ENCODE measurements around the gene IFITM5. TPM values are rescaled to one million over a fixed set of nuclear protein-coding genes. Genes with fewer than 3 reads are reported as not detected.
"Not testable (repeated sequence)": the region's sequence is repeated elsewhere in the genome, so short reads cannot be mapped to it uniquely, and the experiment has no call there.

IFITM5 gene
- total and polyA plus RNA-seq, 7 donors, result not detected

DNA sequence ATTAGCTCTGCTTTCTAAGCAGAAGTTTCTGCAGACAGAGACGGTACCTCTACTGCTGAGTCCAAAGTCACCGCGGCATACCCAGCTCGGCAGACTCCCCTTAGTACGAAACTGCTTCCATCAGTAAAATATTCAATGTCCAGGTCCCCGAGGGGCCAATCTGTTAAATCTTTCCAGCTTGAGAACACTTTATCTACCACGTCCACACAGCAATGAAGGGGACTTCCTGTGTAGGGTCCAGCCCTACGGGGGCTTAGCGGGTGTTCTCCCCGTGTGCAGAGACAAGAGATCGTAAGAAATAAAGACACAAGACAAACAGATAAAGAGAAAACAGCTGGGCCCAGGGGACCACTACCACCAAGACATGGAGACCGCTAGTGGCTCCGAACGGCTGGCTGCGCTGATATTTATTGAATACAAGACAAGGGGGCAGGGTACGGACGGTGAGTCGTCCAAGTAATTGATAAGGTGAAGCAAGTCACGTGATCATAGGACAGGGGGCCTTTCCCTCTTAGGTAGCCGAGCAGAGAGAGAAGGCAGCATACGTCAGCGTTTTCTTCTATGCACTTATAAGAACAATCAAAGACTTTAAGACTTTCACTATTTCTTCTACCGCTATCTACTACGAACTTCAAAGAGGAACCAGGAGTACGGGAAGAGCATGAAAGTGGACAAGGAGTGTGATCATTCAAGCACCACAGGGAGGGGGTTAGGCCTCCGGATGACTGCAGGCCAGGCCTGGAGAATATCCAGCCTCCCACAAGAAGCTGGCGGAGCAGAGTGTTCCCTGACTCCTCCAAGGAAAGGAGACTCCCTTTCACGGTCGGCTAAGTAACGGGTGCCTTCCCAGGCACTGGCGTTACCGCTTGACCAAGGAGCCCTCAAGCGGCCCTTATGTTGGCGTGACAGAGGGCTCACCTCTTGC is 25.5 kb upstream of the IFITM5 start:
- Histone ChIP-seq H3K27ac (peak overlapping the region; percentile 87 to 95 (median 90)), H3K4me1 (peaks cover 0 to 58% (median 41%) of the 10 kb centered on the region in 4 donors), H3K4me3 (peak overlapping the region in 1 of 4 donors; percentile 15)
- H3K36me3 ChIP-seq; H3K9me3 ChIP-seq; intact Hi-C loops (cut with DNase I); H3K27me3 ChIP-seq: not testable (repeated sequence)
- peak; percentile 93 for DNase-seq
- TF ChIP-seq POLR2AphosphoS5 (IDR thresholded peaks at IDR 0.05), result peak in 2 of 4 donors; percentile 9 to 71
- 70 to 71% methylated on average over 28 to 30 of the region's 34 CpGs for WGBS, 2 donors

DNA sequence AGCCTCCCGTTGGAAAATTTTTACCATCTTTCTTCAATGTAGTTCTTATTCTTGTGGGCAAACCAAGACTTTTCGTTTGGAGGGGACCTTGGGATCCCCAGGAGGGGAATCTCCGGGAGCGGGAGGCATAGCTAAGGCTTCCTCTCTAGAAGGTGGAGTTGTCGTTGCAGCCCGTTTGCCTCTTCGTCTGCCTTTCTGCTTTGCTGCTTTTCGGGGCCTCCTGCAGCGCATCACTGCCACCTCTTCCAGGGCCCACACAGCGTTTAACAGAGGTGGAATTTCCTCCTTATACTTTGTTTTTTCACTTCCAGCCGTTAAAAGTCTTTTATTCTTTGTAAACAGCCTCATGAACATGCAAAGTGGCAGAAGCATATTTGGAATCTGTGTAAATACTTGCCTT is 24.8 kb upstream of the IFITM5 start:
- Histone ChIP-seq H3K27ac (peak overlapping the region; percentile 87 to 95 (median 90)), H3K4me1 (peaks cover 0 to 58% (median 41%) of the 10 kb centered on the region in 4 donors), H3K36me3 (no peaks in the 10 kb centered on the region), H3K27me3 (no peaks in the 10 kb centered on the region), H3K9me3 (no peaks in the 10 kb centered on the region), H3K4me3 (peak overlapping the region in 1 of 4 donors; percentile 15)
- intact Hi-C loops (cut with DNase I), result no loop called here
- peak; percentile 63 for DNase-seq
- 70 to 72% methylated on average over 11 of the region's 11 CpGs for WGBS, 2 donors
- TF ChIP-seq EP300 (IDR thresholded peaks at IDR 0.05), result no peak
- TF ChIP-seq POLR2AphosphoS5 (IDR thresholded peaks at IDR 0.05), result no peak

DNA sequence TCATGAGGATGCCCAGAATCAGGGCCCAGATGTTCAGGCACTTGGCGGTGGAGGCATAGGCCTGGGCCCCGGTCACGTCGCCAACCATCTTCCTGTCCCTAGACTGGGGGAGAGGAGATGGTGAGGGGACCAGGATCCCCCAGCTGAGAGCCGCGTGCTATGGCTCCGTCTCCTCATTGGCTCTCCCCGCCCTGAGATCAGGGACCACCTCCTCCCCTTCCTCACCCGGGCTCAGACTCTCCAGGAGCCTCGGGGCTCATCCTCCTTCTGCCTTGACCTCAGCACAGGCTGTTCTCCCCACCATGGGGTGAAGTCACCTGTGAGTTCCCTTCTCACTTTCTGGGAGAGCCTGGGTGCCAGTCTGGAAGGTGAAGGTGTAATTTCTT is 20.6 kb upstream of the IFITM5 start:
- intact Hi-C loops (cut with DNase I); H3K9me3 ChIP-seq; H3K36me3 ChIP-seq: not testable (repeated sequence)
- Histone ChIP-seq H3K4me1 (peaks cover 0 to 43% (median 23%) of the 10 kb centered on the region in 4 donors), H3K4me3 (peak overlapping the region; percentile 74 to 96 (median 92)), H3K27ac (peak overlapping the region; percentile 98 to 100 (median 100)), H3K27me3 (peaks cover 5 to 19% (median 11%) of the 10 kb centered on the region in 3 donors)
- WGBS, 2 donors, result 10 to 29% methylated on average over 10 of the region's 10 CpGs
- peak; percentile 55 for DNase-seq

DNA sequence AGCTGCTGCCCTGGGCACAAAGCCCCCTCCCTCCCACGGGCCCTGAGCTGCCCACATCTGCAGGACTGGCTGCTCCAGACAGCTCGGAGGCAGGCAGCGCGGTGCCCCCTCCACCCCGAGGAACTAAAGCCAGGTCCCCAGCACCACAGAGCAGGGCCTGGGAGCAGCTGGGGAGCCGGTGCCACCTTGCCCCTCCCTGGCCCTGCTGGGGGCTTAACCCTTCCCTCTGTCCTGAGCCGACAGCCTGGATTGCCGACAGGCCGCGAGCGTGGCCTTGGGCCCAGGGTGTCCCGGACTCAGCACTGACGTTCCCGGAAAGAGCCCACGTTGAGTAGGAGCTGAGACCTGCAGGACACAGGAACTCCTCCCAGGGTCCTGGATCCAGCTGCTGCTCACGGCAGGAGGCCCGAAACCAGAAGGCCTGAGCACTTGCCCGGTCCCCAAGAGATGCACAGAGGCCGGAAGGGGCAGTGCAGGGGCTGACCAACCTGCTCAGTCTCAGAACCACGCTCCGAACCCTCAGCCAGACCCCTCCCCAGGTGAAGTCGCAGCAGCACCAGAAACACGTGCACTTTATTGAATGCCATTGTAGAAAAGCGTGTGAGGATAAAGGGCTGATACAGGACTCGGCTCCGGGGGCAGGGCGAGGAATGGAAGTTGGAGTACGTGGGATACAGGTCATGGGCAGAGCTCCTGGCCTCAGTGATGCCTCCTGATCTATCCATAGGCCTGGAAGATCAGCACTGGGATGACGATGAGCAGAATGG is 20.0 kb upstream of the IFITM5 start:
- H3K36me3 ChIP-seq; H3K9me3 ChIP-seq; intact Hi-C loops (cut with DNase I): not testable (repeated sequence)
- Histone ChIP-seq H3K4me1 (peaks cover 0 to 38% (median 17%) of the 10 kb centered on the region in 4 donors), H3K27me3 (peaks cover 5 to 19% (median 11%) of the 10 kb centered on the region in 3 donors), H3K27ac (peak overlapping the region; percentile 98 to 100 (median 100)), H3K4me3 (peak overlapping the region; percentile 74 to 96 (median 92))
- DNase-seq, result peak; percentile 74
- TF ChIP-seq, protein P1, sequence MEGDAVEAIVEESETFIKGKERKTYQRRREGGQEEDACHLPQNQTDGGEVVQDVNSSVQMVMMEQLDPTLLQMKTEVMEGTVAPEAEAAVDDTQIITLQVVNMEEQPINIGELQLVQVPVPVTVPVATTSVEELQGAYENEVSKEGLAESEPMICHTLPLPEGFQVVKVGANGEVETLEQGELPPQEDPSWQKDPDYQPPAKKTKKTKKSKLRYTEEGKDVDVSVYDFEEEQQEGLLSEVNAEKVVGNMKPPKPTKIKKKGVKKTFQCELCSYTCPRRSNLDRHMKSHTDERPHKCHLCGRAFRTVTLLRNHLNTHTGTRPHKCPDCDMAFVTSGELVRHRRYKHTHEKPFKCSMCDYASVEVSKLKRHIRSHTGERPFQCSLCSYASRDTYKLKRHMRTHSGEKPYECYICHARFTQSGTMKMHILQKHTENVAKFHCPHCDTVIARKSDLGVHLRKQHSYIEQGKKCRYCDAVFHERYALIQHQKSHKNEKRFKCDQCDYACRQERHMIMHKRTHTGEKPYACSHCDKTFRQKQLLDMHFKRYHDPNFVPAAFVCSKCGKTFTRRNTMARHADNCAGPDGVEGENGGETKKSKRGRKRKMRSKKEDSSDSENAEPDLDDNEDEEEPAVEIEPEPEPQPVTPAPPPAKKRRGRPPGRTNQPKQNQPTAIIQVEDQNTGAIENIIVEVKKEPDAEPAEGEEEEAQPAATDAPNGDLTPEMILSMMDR (IDR thresholded peaks at IDR 0.05), result peak in 2 of 4 experiments; percentile 8 to 19
- peak in 2 of 4 donors; percentile 20 to 46 for TF ChIP-seq POLR2AphosphoS5 (IDR thresholded peaks at IDR 0.05)
- 15 to 22% methylated on average over 20 of the region's 29 CpGs for WGBS, 2 donors

DNA sequence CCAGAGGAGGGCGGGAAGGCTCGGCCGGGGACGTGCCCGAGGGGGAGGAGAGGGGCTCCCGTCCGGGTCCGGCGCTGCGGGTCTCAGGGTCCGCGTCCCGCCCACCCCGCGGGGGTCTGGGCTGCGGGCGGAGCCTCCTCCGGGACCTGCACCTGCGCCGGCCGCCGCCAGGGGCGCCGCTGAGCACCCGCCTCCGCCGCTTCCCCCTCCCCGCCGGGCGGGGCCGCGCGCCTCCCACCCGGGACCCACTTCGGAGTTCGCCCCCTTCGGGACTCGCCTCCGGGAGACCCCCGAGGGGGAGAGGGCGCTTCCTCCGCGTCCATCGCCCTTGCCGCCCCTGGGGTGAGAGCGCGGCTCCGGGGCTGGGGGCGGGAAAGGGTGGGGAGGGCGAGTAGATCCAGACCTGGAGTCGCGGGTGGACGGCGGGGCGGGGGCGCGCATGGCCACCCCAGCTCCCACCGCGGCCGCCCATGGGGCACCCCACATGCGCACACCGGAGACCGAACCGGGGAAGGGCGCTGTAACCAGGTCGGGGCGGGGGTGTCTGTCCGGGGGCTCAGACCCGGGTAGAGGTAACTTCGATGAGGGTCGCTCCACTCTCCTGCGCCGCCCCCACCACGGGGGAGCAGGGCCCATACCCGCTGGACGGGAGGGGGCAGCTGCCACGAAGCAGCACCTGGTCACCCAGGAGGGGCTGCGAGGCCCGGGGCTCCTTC is 19.2 kb upstream of the IFITM5 start:
- 2 to 3% methylated on average over 16 of the region's 79 CpGs for WGBS, 2 donors
- intact Hi-C loops (cut with DNase I), result not testable (repeated sequence)

DNA sequence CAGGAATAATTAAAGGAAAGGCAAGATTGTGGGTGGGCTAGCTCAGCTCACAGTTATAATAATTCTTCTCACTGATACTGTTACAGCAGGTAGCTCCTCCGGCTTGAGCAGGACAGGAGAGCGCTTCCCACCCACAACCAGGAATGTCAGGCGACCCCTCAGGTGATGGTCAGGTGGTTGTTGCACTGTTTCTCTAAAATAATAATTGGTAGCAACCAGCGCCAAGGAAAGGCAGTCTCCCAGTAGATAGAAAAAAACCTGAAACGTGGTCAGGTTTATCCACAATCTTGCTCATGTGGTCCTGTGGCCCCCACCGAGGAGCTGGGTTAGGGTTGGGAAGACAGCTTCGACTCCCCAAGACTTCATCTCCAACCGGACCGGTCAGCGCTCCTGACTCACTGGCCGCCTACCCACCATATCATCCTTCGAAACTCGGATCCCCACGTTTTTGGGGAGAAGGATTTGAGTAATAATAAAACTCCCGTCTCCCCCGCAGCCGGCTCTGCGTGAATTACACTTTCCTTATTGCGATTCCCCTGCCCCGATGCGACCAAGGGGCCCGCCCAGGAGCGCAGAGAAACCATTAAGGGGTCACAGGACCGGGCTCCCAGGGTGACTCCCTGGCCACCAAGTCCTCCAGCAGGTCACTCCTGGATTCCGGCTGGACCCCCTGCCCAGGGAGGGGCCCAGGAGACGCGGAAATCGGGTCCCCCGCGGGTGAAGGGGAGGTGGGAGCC is 18.5 kb upstream of the IFITM5 start:
- peak; percentile 55 for DNase-seq
- H3K9me3 ChIP-seq; H3K36me3 ChIP-seq; intact Hi-C loops (cut with DNase I): not testable (repeated sequence)
- peaks cover 0 to 29% (median 18%) of the 10 kb centered on the region in 4 donors for H3K4me1 ChIP-seq
- H3K27ac ChIP-seq, result peak overlapping the region; percentile 49 to 73 (median 58)
- TF ChIP-seq POLR2AphosphoS5 (IDR thresholded peaks at IDR 0.05), result peak in 1 of 4 donors; percentile 32
- peak overlapping the region in 2 of 4 donors; percentile 36 to 39 for H3K4me3 ChIP-seq
- H3K27me3 ChIP-seq, result peaks cover 5 to 19% (median 11%) of the 10 kb centered on the region in 3 donors
- 29 to 32% methylated on average over 16 to 17 of the region's 30 CpGs for WGBS, 2 donors

More for the DNA sequence above, 19.2 kb upstream of the IFITM5 start:
- peak overlapping the region; percentile 74 to 96 (median 92) for H3K4me3 ChIP-seq
- peaks cover 5 to 19% (median 11%) of the 10 kb centered on the region in 3 donors for H3K27me3 ChIP-seq
- not testable (repeated sequence) for H3K9me3 ChIP-seq, H3K36me3 ChIP-seq
- H3K27ac ChIP-seq, result peak overlapping the region; percentile 98 to 100 (median 100)
- H3K4me1 ChIP-seq, result peaks cover 0 to 30% (median 13%) of the 10 kb centered on the region in 4 donors
- DNase-seq, result peak; percentile 63

Measured in sigmoid colon (tissue), 7 donors.